Sigmoid colon (tissue), 4 donors: Measurements from ENCODE around the gene CDPF1.

Experiments
- POLR2A ChIP-seq, 2 donors: fragments of 450-650 bp; IDR thresholded peaks; one replicate each; pipeline ENCODE4 v1.6.1; 2016; ENCODE audit warnings: antibody characterized with exemption in 2 of 2, mild to moderate bottlenecking in 2 of 2, moderate library complexity in 2 of 2
- POLR2AphosphoS5 ChIP-seq, 4 donors: sonication (generic); formaldehyde crosslinking; IDR thresholded peaks; one replicate each; pipeline ENCODE4 v1.6.1; 2017; ENCODE audit warnings: antibody characterized with exemption in 4 of 4
- TF ChIP-seq, protein P1 (sequence below), 4 experiments: fragments of 450-650 bp in 3 of 4; fragments of 200-600 bp in 1 of 4; IDR thresholded peaks; one replicate each; pipeline ENCODE4 v1.5.1; 2016 to 2019; ENCODE audit warnings: antibody characterized with exemption in 4 of 4, mild to moderate bottlenecking in 3 of 4, moderate library complexity in 2 of 4

DNA sequence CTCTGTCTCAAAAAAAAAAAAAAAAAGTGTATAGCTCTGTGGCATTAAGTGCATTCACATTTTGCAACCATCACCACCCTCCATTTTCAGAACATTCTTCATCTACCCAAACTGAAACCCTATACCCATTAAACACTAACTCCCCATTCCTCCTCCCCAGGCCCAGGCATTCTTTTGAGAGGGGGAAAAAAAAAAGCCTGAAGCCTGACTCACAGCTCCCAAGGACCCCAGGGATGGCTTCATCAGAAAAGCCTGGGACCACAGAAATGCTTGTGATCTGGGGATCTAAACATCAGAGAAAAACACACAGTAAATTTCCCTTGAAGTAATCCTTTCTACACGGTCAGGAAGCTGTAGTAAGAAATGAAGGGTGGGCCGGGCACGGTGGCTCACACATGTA, 35.9 kb upstream of the CDPF1 start:
- TF ChIP-seq POLR2AphosphoS5 (IDR thresholded peaks at IDR 0.05) (no peak), POLR2A (IDR thresholded peaks at IDR 0.05) (no peak)
- TF ChIP-seq, protein P1, sequence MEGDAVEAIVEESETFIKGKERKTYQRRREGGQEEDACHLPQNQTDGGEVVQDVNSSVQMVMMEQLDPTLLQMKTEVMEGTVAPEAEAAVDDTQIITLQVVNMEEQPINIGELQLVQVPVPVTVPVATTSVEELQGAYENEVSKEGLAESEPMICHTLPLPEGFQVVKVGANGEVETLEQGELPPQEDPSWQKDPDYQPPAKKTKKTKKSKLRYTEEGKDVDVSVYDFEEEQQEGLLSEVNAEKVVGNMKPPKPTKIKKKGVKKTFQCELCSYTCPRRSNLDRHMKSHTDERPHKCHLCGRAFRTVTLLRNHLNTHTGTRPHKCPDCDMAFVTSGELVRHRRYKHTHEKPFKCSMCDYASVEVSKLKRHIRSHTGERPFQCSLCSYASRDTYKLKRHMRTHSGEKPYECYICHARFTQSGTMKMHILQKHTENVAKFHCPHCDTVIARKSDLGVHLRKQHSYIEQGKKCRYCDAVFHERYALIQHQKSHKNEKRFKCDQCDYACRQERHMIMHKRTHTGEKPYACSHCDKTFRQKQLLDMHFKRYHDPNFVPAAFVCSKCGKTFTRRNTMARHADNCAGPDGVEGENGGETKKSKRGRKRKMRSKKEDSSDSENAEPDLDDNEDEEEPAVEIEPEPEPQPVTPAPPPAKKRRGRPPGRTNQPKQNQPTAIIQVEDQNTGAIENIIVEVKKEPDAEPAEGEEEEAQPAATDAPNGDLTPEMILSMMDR (IDR thresholded peaks at IDR 0.05) = no peak
